Measurements from ENCODE around the gene GALNT18.

Gene GALNT18

DNA sequence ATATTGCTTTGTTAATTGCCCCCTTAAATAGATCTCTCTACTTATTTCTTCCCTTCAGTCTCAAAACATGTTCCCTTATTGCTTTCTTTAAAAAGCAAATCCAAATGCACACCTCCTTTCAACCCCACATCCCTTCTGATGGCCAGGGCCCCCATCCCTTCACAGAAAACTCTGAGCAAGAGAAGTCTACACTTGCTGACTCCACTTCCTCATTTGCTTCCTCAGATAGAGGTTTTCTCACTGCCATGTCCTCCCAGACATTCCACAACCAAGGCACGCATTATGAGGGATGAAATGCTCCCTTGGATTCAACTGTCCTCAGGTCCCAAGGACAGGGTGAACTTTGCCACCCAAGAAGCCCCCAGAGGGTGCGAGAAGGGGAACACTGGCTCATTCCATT is 311.9 kb downstream of the GALNT18 start:
- DNase-seq (ENCODE audit: low read depth in 2 of 2) = no peak

DNA sequence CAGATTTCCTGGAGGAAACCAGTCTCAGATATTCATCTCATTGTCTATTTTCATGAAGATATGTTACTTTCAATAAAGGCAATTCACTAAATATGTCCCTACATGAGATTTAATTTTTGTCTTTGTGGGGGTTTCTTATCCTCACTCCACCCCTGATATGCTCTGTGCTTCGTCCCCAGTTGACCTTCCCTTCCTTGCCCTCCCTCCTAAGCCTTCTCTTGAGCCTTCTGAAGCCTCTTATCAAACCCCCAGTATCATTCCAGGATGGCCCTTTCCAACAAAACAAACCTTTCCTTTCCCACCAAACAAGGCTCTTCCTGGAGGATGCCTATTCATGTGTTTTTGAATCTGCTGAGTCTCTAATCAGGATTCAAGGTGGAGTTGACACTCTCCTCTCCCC is 313.6 kb downstream of the GALNT18 start:
- DNase-seq (ENCODE audit: low read depth in 2 of 2) = no peak

DNA sequence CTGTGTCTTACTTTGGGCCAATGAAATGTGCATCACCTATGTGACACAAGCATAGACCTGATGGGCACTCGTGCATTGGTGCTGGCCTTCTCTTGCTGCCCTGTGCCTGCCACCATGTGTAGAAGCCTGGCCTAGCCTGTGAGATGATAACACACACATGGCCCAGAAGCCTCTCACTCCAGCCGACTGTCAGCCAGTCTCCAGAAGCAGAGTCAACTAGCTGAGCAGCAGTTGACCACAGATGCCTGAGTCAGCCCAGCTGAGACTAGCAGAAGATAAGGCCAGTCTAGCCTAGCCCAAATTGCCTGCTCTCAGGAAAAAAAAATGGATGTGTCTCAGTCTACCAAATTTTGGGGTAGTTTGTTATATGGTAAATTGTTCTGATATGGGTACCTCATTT is 314.9 kb downstream of the GALNT18 start:
- DNase-seq (ENCODE audit: low read depth in 2 of 2) = no peak

DNA sequence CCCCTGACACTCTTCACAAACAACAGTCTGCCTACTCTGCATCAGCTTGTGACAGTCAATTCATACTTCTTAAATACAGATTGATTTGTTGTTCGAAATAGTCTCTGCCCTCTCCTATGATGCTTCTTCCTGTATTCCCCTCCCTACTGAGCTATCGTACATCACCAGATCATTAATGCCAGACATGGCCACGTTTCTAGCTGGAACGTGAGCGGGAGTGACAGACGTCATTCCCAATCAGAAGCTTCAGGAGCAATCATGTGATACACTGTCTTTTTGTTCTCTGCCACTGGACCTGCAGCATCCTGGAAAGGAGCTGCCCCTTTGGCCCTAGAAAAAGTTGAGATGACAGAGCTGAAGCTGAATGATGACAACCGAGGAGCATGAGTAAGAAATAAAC is 317.3 kb downstream of the GALNT18 start:
- DNase-seq (ENCODE audit: low read depth in 2 of 2) = no peak

DNA sequence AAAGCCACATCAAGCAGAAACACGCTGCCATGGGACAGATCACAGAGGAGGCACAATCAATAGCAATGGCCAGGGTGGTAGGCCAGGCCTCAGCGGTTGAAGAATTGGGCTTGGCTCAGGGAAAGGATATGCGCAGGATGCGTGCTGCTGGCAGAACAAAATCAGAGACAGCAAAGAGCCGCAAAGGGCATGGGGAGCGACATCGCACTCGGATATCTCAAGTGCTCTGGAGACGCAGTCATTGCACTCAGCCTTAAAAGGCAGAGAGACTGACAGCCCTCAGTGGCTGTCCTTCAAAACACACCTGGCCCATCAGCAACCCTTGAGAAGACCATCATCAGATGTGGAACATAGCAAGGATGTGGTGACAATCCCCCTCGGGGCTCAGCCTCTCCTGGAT is 319.2 kb downstream of the GALNT18 start:
- no peak for DNase-seq (ENCODE audit: low read depth in 2 of 2)

DNA sequence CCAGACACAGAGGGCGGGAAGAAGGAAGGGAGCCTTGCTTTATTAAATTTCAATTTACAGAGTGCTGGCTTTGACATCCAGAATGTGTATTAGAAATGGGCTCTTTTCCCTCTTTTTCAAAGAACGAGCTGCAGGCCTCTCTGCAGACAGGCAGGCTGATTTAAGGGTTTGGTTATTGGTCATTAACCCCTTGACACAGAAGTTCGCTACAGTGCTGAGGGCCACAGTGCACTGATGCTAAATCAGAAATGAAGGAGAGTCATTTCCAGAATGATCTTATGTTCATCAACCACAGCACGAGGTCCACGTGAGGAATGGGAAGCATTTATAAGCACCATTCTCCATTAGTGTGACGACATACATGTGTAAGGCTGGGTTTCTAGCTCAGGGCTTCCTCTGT is 320.6 kb downstream of the GALNT18 start:
- DNase-seq (ENCODE audit: low read depth in 2 of 2) = no peak

DNA sequence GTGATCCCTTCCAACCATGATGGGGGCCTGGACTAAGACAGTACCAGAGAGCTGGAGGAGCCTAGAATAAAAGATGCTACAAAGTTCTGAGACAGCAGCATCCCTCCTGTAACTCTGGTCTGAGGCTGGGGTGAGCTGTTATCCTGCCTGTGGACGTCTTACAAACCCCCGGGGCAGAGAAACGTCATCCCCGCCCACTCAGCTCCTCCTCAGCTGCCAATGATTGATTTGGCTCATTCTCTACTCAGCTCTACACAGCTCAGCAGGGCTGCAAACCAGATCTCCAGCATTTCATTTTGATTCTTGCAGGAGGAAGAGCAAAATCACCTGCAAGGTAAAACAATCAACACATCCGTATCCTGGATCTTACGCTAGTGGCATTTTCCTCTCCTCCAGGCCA is 324.2 kb downstream of the GALNT18 start:
- no peak for DNase-seq (ENCODE audit: low read depth in 2 of 2)

DNA sequence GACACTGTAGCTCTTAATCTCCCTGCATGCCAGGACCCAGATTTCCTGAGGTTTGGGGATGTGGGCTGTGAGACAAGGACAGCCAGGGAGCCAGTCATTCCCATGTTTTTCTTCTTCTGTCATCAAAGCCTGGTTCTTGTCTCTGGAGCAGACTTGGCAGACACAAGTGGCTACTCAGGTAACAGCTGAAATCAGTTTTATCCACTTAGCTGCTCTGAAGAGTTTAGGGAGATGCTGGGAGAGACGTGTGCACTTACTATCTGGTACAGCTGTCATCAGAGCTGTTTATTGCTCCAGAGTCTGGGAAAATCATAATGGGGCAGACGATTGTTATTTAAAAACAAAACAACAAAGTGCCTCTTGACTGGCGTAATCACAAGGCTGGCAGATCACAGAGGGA is 325.4 kb downstream of the GALNT18 start:
- no peak for DNase-seq (ENCODE audit: low read depth in 2 of 2)

DNA sequence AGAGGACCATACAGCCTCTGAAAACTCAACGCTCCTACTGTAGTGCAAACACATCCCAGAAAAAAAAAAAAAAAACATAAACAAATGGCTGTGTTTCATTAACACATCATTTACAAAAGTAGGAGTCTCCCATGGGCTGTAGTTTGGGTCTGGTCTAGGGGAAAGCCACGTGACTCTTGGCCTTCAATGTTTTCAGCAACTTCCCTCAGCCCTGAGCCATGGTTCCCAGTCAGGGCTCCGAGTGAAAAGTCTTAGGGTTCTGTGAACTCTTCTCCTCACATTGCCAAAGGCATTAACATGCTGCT is 327.3 kb downstream of the GALNT18 start:
- DNase-seq (ENCODE audit: low read depth in 2 of 2) = no peak

GRCh38 chr11:11293798-11294550 is 327.8 kb downstream of the GALNT18 start:
- no peak for DNase-seq (ENCODE audit: low read depth in 2 of 2)

DNA sequence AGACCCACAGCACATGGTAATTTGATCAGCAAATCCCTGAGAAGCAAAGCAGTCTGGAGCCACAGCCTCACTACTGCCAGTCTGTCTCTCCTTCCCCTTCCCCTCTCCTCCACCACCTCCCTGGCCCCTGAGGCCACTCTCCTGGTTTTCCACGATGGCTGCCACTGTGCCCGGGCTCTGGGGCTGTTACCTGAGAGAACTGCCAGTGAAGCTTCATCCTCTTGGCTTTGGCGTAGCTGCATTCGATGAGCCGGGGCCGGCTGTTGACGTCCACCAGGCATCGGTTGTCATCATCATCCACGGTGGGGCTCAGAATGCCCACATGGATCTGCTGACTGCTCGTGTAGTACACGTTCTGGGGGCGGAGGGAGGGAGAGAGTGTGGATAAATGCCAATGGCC is 329.0 kb downstream of the GALNT18 start:
- DNase-seq (ENCODE audit: low read depth in 2 of 2) = no peak

- DNase-seq (ENCODE audit: low read depth in 2 of 2) = no peak
Measured at GRCh38 chr11:11291041-11292015, 330.5 kb downstream of the GALNT18 start.

DNA sequence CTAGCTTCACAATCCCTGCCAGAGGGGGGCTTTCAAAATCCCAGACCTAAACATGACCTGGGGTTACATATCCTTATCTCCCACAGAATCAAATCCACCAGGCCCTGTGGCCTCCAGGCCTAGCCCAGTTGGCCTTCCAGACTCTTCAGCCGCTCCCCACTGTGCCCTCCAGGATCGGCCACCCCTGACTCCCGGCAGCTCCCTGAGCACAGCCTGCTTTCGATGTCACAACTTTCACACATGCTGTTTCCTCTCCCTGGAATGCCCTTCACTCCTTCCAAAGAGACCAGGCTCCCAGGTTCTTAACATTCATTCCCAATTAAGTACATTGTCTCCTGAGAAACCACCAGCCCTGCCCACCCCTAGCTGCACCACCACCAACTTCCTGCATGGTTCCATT is 331.5 kb downstream of the GALNT18 start:
- DNase-seq (ENCODE audit: low read depth in 2 of 2) = no peak

DNA sequence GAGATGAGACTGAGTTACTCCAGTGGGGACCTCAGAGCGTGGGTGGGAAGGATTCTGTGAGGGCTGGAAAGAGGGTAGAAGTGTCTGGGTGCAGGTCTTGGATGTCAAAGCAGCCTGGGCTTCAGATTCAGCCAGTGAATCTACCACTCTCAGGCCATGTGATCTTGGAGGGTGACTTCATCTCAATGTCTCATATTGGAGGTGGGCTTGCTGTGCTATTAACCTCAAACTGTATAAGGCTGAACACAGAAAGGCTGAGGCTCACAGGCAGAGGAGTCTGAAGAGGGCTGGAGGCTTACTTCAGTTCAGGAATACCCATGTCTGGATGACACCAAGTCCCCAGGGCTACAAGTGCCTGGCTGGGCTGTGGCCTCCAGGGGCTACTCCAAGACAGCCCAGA is 332.1 kb downstream of the GALNT18 start:
- DNase-seq (ENCODE audit: low read depth in 2 of 2) = no peak

DNA sequence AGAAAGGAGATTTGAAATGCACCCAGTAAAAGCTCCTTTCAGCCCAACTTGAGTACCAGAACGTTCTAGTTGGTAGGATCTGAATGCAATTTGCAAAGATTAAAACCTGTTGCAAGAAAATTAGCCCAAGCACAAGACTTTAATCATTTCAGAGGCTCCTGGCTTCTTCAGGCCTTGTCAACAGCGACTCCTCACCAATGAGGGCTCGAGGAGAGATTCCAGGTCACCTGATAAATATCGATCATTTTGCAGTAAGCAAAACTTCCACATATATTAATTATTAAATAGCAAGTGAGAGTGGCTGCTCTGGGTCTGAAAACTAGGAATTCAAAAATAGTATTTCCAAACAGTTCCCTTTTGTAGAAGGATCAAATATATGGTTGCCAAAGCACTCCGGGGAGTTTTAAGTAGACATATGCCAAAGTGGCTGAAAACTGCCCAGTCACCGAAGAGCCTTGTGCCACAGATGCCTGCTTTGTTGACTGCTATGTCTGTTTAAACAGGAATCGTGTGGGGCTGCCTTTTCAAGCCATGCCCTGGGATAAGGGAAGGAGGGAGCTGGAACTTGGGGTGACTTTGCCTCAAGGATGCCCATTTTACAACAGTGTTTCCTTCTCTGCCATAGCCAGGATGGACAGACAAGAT is 332.7 kb downstream of the GALNT18 start:
- DNase-seq (ENCODE audit: low read depth in 2 of 2) = no peak

GRCh38 chr11:11284481-11284880 is 337.3 kb downstream of the GALNT18 start:
- DNase-seq (ENCODE audit: low read depth in 2 of 2) = no peak

- DNase-seq (ENCODE audit: low read depth in 2 of 2) = no peak
Measured at GRCh38 chr11:11281626-11282025, 340.2 kb downstream of the GALNT18 start.

DNA sequence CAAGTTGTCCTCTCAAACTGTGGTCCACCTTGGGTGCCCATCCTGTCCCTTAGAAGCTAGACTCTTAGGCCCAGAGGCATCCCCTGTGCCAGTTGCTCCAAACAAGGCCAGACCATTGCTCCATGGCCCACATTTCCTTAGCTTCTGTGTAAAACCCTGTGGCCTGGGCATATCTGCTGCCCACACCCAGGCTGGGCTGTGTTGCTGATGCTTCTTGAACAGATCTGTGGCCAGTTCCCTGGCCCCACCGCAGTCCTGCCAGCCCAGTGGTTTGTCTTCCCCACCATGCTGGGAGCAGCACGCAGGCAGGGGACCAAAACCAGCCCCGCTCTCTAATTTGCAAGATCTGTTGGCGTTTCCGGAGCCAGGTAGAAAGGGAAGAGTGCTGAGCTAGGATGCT is 341.0 kb downstream of the GALNT18 start:
- no peak for DNase-seq (ENCODE audit: low read depth in 2 of 2)

DNA sequence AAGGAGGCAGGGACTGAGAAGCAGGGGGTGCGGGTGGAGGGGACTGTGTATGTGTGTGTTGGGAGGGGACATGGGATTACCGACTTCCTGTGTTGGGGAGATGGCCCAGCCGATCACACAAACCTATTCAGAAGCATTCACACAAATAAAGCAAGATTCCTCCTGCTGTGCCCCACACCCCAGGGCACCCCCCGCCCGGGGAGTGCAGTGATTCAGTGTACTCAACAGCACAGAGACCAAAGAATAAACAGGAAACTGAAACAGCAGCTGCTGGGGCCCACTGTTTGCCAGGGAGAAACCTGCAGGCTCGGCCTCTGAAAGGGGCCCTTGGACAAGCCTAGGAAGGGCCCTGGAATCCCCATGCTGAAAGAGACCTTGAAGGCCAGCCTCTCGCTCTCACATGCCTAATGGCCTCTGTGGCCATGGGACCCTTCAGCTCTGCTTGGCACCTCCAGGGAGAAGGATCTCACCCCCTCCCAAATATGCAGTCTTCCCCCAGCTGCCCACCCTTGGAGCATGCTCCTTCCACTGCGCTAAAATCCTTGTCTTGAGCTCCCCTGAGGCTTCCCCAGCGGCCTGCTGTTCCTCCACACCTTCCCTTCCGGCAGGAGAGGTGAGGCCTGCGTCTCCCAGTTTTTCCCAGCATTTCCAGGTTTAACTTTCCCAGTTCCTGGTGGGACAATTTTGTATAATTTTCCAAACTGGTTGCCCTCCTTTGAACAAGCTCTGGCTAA is 341.7 kb downstream of the GALNT18 start:
- no peak for DNase-seq (ENCODE audit: low read depth in 2 of 2)

DNA sequence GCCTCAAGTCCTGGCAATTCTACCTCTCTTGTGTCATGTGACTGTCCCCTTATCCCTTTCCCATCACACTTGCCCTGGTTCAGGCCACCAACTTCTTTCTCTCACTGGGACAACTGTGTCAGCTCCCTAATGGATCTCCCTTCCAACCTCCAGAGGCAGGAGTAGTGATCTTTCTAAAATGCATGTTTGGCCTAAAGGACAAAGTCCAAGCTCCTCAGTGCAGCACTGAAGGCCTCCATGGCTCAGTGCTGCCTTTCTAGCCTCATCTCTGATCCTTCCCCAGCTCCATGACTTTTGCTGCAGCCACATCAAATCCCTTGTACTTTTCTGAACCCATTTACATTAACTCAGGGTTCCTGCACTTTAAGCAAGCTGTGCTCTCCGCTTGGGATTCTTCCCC is 349.6 kb downstream of the GALNT18 start:
- DNase-seq (ENCODE audit: low read depth in 2 of 2) = no peak

DNA sequence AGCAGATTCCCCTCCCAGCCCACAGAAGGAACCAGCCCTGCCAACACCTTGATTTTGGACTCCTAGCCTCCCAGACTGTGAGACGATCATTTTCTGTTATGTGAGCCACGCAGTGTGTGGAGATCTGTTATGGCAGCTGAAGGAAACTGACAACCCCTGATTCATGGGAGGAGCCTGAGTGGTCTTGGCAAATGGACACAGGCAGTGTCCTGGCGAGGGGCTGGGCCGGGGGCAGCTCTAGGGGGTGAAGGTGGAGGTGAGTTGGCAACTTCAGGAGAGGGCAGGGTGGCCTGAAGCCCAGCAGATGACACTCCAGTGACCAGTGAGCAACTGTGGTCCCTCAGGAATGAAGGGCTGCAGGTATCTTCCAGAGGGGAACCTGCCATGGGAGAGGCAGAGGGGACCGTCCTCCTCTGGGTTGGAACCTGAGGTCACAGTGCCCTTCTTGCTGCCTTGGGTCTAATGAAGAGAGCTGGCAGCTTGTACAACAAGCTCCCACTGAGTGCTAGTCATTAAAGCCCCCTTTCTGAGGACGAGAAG is 351.5 kb downstream of the GALNT18 start:
- DNase-seq (ENCODE audit: low read depth in 2 of 2) = no peak

GRCh38 chr11:11268706-11269105 is 353.1 kb downstream of the GALNT18 start:
- DNase-seq (ENCODE audit: low read depth in 2 of 2) = no peak

Measured in stimulated activated CD8-positive, alpha-beta memory T cell treated with anti-CD3 and anti-CD28 coated beads, Interleukin-2, amount 100 ng/mL, for 1 hour (primary cell).